HepG2 (cell line): ENCODE measurements around the gene GPR4. TPM values are rescaled to one million over a fixed set of nuclear protein-coding genes. Genes with fewer than 3 reads are reported as not detected.
A peak's percentile ranks its signal among the peaks of the same experiment; 100 is the strongest.

Source experiments
- HMG20A ChIP-seq: IDR thresholded peaks from 2 replicates; pipeline ENCODE4 v1.6.1; 2016; ENCODE audit warnings: borderline replicate concordance
- KLF16 ChIP-seq, 2 experiments: sonication (generic) in 1 of 2; formaldehyde crosslinking in 1 of 2; IDR thresholded peaks; 2 replicates each; pipeline versions ENCODE4 v1.6.1 to v1.8.0; 2016 to 2023; ENCODE audit warnings: missing genetic modification reagents in 2 of 2, missing compliant biosample characterization in 1 of 2
- NFIB ChIP-seq: sonication (generic); formaldehyde crosslinking; IDR thresholded peaks from 2 replicates; pipeline ENCODE4 v1.9.0; 2021; ENCODE audit warnings: missing genetic modification reagents, mild to moderate bottlenecking, borderline replicate concordance
- TBP ChIP-seq: sonication (generic); formaldehyde crosslinking; IDR thresholded peaks from 2 replicates; pipeline ENCODE4 v1.5.0; 2020; ENCODE audit warnings: missing genetic modification reagents
- ZBTB21 ChIP-seq: sonication (generic); formaldehyde crosslinking; IDR thresholded peaks from 2 replicates; pipeline ENCODE4 v1.4.0; 2020; ENCODE audit warnings: missing genetic modification reagents
- ZNF331 ChIP-seq: sonication (generic); formaldehyde crosslinking; IDR thresholded peaks from 2 replicates; pipeline ENCODE4 v1.4.0; 2020; ENCODE audit warnings: missing genetic modification reagents
- ZNF337 ChIP-seq: sonication (generic); formaldehyde crosslinking; IDR thresholded peaks from 2 replicates; pipeline ENCODE4 v1.5.1; 2020; ENCODE audit warnings: missing genetic modification reagents, low read depth, mild to moderate bottlenecking, borderline replicate concordance
- ZNF879 ChIP-seq: sonication (generic); formaldehyde crosslinking; IDR thresholded peaks from 2 replicates; pipeline ENCODE4 v1.8.1; 2023; ENCODE audit warnings: missing genetic modification reagents
- polyA plus RNA-seq, 8 experiments: library from polyadenylated mRNA; depleted of rRNA in 3 of 8; stranded (reverse) in 7 of 8; unstranded in 1 of 8; fragments of >200 nt; fragmentation: Illumina TruSeq in 4 of 8; extraction: Trizol in 4 of 8; gene quantifications; 2 replicates each; pipeline versions ENCODE4 v1.2.1 to v1.2.3, GENCODE V29; 2011 to 2016; ENCODE audit warnings: low read depth in 4 of 8, missing spikeins in 1 of 8, mixed read lengths in 1 of 8; ENCODE audit not compliant: insufficient read depth in 1 of 8
- total RNA-seq, 5 experiments: library from RNA; depleted of rRNA; stranded (reverse); fragments of >200 nt; fragmentation: Illumina TruSeq; extraction: Trizol; gene quantifications; 2 replicates each; pipeline ENCODE4 v1.2.3, GENCODE V29; 2016; ENCODE audit warnings: low read depth in 1 of 5
- TF ChIP-seq, protein P1 (sequence below): sonication (generic); formaldehyde crosslinking; IDR thresholded peaks from 2 replicates; pipeline ENCODE4 v1.4.0; 2020; ENCODE audit warnings: missing genetic modification reagents, mild to moderate bottlenecking, borderline replicate concordance
- TF ChIP-seq, protein P2 (sequence below): sonication (generic); formaldehyde crosslinking; IDR thresholded peaks from 2 replicates; pipeline ENCODE4 v1.4.0; 2020; ENCODE audit warnings: missing genetic modification reagents
- TF ChIP-seq, protein P3 (sequence below): sonication (generic); formaldehyde crosslinking; IDR thresholded peaks from 2 replicates; pipeline ENCODE4 v1.5.0; 2020; ENCODE audit warnings: mild to moderate bottlenecking, missing genetic modification reagents, borderline replicate concordance

Gene GPR4
- total and polyA plus RNA-seq, 2 of the 13 experiments (the other 11 are each of a cell fraction or from before 2014, with no cell fraction given), result 0.15 TPM; not detected in 1

DNA sequence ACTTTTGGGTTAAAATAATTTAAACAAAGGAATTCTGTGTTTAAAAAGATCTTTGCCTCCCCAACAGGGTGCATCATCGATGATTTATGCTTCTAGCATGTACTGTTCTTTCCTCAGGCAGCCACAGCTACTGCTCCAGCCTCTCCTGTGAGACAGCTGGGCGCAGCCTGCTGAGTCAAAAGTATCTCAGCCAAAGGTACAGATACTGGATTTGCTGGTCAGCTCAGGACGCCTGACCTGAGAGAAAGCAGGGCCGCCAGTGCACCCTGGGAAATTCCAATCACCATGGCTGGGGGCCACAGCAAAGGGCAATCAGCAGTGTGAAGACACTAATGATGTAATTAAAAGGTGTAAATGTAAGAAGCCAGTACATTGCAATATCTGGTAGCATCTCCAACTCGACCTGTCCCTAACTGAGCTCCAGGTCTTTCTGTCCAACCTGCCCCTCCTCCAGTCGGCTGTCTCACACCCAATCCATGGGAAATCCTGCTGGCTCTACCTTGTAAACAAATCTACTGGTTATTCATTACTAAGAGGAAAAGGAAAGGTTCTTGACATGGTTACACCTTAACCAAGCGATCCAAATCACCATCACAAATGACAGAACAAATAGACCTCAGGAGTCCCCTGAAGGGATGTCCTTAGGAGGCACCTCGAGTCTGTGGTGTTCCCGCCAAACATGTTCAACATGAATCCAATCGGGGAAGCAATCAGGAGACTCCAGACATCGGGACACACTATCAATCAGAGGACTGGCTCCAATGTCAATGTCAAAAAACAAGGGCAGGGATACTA, 24.7 kb downstream of the GPR4 start (continued):
- TF ChIP-seq KLF16 (CRISPR knock-in tag; IDR thresholded peaks at IDR 0.05) (peak in 1 of 2 experiments; percentile 25; a peak in 1 of 4 replicates), HMG20A (CRISPR knock-in tag) (peak; percentile 19; the same call in 1 of the 2 replicates), ZBTB21 (CRISPR knock-in tag) (no peak), ZNF879 (CRISPR knock-in tag) (no peak), ZNF337 (CRISPR knock-in tag) (no peak), NFIB (no peak), TBP (CRISPR knock-in tag) (no peak), ZNF331 (CRISPR knock-in tag) (peak; percentile 9; the same call in 1 of the 2 replicates)
- TF ChIP-seq, protein P1, sequence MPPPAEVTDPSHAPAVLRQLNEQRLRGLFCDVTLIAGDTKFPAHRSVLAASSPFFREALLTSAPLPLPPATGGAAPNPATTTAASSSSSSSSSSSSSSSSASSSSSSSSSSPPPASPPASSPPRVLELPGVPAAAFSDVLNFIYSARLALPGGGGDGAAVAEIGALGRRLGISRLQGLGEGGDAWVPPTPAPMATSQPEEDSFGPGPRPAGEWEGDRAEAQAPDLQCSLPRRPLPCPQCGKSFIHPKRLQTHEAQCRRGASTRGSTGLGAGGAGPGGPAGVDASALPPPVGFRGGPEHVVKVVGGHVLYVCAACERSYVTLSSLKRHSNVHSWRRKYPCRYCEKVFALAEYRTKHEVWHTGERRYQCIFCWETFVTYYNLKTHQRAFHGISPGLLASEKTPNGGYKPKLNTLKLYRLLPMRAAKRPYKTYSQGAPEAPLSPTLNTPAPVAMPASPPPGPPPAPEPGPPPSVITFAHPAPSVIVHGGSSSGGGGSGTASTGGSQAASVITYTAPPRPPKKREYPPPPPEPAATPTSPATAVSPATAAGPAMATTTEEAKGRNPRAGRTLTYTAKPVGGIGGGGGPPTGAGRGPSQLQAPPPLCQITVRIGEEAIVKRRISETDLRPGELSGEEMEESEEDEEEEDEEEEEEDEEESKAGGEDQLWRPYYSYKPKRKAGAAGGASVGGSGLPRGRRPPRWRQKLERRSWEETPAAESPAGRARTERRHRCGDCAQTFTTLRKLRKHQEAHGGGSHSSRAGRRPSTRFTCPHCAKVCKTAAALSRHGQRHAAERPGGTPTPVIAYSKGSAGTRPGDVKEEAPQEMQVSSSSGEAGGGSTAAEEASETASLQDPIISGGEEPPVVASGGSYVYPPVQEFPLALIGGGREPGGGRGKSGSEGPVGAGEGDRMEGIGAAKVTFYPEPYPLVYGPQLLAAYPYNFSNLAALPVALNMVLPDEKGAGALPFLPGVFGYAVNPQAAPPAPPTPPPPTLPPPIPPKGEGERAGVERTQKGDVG (CRISPR knock-in tag), result no peak
- TF ChIP-seq, protein P2, sequence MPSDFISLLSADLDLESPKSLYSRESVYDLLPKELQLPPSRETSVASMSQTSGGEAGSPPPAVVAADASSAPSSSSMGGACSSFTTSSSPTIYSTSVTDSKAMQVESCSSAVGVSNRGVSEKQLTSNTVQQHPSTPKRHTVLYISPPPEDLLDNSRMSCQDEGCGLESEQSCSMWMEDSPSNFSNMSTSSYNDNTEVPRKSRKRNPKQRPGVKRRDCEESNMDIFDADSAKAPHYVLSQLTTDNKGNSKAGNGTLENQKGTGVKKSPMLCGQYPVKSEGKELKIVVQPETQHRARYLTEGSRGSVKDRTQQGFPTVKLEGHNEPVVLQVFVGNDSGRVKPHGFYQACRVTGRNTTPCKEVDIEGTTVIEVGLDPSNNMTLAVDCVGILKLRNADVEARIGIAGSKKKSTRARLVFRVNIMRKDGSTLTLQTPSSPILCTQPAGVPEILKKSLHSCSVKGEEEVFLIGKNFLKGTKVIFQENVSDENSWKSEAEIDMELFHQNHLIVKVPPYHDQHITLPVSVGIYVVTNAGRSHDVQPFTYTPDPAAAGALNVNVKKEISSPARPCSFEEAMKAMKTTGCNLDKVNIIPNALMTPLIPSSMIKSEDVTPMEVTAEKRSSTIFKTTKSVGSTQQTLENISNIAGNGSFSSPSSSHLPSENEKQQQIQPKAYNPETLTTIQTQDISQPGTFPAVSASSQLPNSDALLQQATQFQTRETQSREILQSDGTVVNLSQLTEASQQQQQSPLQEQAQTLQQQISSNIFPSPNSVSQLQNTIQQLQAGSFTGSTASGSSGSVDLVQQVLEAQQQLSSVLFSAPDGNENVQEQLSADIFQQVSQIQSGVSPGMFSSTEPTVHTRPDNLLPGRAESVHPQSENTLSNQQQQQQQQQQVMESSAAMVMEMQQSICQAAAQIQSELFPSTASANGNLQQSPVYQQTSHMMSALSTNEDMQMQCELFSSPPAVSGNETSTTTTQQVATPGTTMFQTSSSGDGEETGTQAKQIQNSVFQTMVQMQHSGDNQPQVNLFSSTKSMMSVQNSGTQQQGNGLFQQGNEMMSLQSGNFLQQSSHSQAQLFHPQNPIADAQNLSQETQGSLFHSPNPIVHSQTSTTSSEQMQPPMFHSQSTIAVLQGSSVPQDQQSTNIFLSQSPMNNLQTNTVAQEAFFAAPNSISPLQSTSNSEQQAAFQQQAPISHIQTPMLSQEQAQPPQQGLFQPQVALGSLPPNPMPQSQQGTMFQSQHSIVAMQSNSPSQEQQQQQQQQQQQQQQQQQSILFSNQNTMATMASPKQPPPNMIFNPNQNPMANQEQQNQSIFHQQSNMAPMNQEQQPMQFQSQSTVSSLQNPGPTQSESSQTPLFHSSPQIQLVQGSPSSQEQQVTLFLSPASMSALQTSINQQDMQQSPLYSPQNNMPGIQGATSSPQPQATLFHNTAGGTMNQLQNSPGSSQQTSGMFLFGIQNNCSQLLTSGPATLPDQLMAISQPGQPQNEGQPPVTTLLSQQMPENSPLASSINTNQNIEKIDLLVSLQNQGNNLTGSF (CRISPR knock-in tag), result no peak
- TF ChIP-seq, protein P3, sequence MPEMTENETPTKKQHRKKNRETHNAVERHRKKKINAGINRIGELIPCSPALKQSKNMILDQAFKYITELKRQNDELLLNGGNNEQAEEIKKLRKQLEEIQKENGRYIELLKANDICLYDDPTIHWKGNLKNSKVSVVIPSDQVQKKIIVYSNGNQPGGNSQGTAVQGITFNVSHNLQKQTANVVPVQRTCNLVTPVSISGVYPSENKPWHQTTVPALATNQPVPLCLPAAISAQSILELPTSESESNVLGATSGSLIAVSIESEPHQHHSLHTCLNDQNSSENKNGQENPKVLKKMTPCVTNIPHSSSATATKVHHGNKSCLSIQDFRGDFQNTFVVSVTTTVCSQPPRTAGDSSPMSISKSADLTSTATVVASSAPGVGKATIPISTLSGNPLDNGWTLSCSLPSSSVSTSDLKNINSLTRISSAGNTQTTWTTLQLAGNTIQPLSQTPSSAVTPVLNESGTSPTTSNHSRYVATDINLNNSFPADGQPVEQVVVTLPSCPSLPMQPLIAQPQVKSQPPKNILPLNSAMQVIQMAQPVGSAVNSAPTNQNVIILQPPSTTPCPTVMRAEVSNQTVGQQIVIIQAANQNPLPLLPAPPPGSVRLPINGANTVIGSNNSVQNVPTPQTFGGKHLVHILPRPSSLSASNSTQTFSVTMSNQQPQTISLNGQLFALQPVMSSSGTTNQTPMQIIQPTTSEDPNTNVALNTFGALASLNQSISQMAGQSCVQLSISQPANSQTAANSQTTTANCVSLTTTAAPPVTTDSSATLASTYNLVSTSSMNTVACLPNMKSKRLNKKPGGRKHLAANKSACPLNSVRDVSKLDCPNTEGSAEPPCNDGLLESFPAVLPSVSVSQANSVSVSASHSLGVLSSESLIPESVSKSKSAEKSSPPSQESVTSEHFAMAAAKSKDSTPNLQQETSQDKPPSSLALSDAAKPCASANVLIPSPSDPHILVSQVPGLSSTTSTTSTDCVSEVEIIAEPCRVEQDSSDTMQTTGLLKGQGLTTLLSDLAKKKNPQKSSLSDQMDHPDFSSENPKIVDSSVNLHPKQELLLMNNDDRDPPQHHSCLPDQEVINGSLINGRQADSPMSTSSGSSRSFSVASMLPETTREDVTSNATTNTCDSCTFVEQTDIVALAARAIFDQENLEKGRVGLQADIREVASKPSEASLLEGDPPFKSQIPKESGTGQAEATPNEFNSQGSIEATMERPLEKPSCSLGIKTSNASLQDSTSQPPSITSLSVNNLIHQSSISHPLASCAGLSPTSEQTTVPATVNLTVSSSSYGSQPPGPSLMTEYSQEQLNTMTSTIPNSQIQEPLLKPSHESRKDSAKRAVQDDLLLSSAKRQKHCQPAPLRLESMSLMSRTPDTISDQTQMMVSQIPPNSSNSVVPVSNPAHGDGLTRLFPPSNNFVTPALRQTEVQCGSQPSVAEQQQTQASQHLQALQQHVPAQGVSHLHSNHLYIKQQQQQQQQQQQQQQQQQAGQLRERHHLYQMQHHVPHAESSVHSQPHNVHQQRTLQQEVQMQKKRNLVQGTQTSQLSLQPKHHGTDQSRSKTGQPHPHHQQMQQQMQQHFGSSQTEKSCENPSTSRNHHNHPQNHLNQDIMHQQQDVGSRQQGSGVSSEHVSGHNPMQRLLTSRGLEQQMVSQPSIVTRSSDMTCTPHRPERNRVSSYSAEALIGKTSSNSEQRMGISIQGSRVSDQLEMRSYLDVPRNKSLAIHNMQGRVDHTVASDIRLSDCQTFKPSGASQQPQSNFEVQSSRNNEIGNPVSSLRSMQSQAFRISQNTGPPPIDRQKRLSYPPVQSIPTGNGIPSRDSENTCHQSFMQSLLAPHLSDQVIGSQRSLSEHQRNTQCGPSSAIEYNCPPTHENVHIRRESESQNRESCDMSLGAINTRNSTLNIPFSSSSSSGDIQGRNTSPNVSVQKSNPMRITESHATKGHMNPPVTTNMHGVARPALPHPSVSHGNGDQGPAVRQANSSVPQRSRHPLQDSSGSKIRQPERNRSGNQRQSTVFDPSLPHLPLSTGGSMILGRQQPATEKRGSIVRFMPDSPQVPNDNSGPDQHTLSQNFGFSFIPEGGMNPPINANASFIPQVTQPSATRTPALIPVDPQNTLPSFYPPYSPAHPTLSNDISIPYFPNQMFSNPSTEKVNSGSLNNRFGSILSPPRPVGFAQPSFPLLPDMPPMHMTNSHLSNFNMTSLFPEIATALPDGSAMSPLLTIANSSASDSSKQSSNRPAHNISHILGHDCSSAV (CRISPR knock-in tag), result no peak
